Esophagus muscularis mucosa (tissue), 4 donors: ENCODE measurements around the gene TAF11L10. TPM values are rescaled to one million over a fixed set of nuclear protein-coding genes. Genes with fewer than 3 reads are reported as not detected.

ENCODE experiments used
- small RNA-seq, 3 donors: library from RNA; depleted of rRNA; stranded (forward); fragments of <200 nt; gene quantifications; one replicate each; pipeline ENCODE3, GENCODE V24; 2016
- total RNA-seq, 4 donors: library from RNA; depleted of rRNA; stranded (reverse); fragments of >200 nt; gene quantifications; one replicate each; pipeline versions ENCODE4 v1.1.0 to v1.2.1, GENCODE V29; 2016

TAF11L10 gene
- total RNA-seq, 4 donors from 2014 or later: not detected

Small RNA genes within 50 kb of the gene (small RNA-seq; reads per million reads assigned to genes)
- 0 reads per million in 3 donors for gene AC233724.1
- gene AC233724.3: 0 reads per million in 3 donors
- gene AC233724.4: 0 reads per million in 3 donors
- 0 reads per million in 3 donors for gene AC233724.6
- gene AC233724.7: 0 reads per million in 3 donors

Other genes starting within 250 kb of the TAF11L10 start
- gene TAF11L2, start 99.6 kb downstream of the TAF11L10 start, total RNA-seq: not detected
- not detected for gene TAF11L3, start 79.5 kb downstream of the TAF11L10 start, total RNA-seq
- gene TAF11L4, start 76.0 kb downstream of the TAF11L10 start, total RNA-seq: not detected
- gene TAF11L5, start 72.6 kb downstream of the TAF11L10 start, total RNA-seq: not detected
- not detected for gene TAF11L6, start 69.2 kb downstream of the TAF11L10 start, total RNA-seq
- gene TAF11L7, start 12.1 kb downstream of the TAF11L10 start, total RNA-seq: not detected
- gene TAF11L8, start 6.9 kb downstream of the TAF11L10 start, total RNA-seq: not detected
- gene TAF11L9, start 3.4 kb downstream of the TAF11L10 start, total RNA-seq: not detected
- not detected for gene TAF11L11, start 6.4 kb upstream of the TAF11L10 start, total RNA-seq
- gene TAF11L12, start 12.6 kb upstream of the TAF11L10 start, total RNA-seq: not detected
- gene TAF11L13, start 34.3 kb upstream of the TAF11L10 start, total RNA-seq: not detected
- gene TAF11L14, start 36.6 kb upstream of the TAF11L10 start, total RNA-seq: not detected